ENCODE measurements around the gene CPE.

DNA sequence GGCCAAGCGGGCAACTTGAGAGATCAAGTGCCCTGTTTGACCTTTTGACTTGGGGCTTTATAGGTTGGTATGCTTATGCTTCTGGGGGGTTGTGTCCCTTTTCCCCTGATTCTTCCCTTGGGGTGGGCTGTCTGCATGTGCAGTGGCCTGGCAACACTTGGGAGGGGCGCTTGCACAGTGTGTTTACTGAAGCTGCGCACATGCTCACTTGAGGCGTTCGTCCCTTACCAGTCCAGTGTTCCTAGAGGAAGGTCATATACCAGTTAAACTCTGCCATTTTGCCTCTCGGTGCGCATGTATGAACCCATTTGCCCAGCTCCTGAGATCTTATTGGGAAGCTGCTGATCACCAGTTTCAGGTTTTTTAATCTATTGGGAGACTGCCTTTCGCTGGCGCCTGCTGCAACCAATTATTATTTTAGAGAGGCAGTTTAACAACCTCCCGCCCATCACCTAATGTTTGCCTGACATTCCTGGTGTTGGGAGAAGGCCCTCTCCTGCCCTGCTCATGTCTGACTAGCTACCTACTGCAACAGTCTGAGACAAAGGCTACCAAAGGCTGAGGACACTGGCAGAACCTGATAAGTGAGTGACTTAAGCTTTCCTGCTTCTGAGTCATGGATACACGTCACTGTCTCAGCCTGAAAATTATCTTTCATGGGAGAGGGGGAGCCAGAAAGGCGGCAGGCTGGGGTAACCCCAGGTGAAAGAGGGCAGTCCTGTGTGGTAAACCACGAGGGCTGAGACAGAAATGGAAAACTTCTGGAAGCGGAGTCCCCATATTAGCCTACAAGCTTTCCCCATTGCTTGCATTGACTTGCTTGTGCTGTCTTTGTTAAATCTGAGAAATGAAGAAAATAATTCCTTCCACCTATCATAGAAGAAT lies 97.6 kb downstream of the CPE start:
- TF ChIP-seq, protein P1, sequence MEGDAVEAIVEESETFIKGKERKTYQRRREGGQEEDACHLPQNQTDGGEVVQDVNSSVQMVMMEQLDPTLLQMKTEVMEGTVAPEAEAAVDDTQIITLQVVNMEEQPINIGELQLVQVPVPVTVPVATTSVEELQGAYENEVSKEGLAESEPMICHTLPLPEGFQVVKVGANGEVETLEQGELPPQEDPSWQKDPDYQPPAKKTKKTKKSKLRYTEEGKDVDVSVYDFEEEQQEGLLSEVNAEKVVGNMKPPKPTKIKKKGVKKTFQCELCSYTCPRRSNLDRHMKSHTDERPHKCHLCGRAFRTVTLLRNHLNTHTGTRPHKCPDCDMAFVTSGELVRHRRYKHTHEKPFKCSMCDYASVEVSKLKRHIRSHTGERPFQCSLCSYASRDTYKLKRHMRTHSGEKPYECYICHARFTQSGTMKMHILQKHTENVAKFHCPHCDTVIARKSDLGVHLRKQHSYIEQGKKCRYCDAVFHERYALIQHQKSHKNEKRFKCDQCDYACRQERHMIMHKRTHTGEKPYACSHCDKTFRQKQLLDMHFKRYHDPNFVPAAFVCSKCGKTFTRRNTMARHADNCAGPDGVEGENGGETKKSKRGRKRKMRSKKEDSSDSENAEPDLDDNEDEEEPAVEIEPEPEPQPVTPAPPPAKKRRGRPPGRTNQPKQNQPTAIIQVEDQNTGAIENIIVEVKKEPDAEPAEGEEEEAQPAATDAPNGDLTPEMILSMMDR (IDR thresholded peaks at IDR 0.05), result no peak
- TF ChIP-seq POLR2A (IDR thresholded peaks at IDR 0.05) (no peak), EP300 (IDR thresholded peaks at IDR 0.05) (no peak)

Measured in tibial nerve (tissue), 4 donors.